CD4-positive, CD25-positive, alpha-beta regulatory T cell (primary cell): ENCODE data around the gene SLC7A4. TPM values are rescaled to one million over a fixed set of nuclear protein-coding genes. Genes with fewer than 3 reads are reported as not detected.

Experiments
- ATAC-seq, 2 donors: fragments of 150-1000 bp; cut with Tn5 transposase; one replicate each; pipeline ENCODE4 v1.10.0; 2021; ENCODE audit warnings: low read depth in 2 of 2, moderate number of reproducible peaks in 2 of 2, moderate library complexity in 1 of 2
- DNase-seq, 3 donors: peaks; one replicate each; pipeline versions ENCODE4 v3.0.0 to v3.0.0-alpha.2; 2012 to 2022; ENCODE audit warnings: mixed read lengths in 1 of 3
- H3K27ac ChIP-seq: one replicate; pipeline ENCODE4 v1.7.0; 2013; ENCODE audit warnings: mild to moderate bottlenecking, low read length; ENCODE audit not compliant: insufficient read depth, poor library complexity, severe bottlenecking
- H3K27me3 ChIP-seq: one replicate; pipeline ENCODE4 v1.7.0; 2013; ENCODE audit warnings: low read length; ENCODE audit not compliant: control insufficient read depth, insufficient read depth
- H3K36me3 ChIP-seq: one replicate; pipeline ENCODE4 v1.7.0; 2013; ENCODE audit warnings: mild to moderate bottlenecking, low read length, moderate library complexity; ENCODE audit not compliant: control insufficient read depth, insufficient read depth
- H3K4me1 ChIP-seq: 2 replicates; pipeline ENCODE4 v1.7.0; 2013; ENCODE audit warnings: mild to moderate bottlenecking, low read length; ENCODE audit not compliant: insufficient read depth, control insufficient read depth, poor library complexity, severe bottlenecking
- H3K4me3 ChIP-seq: one replicate; pipeline ENCODE4 v1.7.0; 2013; ENCODE audit warnings: low read depth, mild to moderate bottlenecking, low read length, moderate library complexity
- H3K9me3 ChIP-seq, 2 experiments: 1 replicate in 1 of 2; 2 replicates in 1 of 2; pipeline ENCODE4 v1.7.0; 2013; ENCODE audit warnings: low read length in 2 of 2, mild to moderate bottlenecking in 1 of 2, moderate library complexity in 1 of 2; ENCODE audit not compliant: control insufficient read depth in 2 of 2
- H3K27ac Mint-ChIP-seq, 3 donors: one replicate each; pipeline ENCODE4 v1.8.0; 2020 to 2022; ENCODE audit warnings: mild to moderate bottlenecking in 3 of 3, mixed read lengths in 3 of 3, moderate library complexity in 2 of 3
- H3K27me3 Mint-ChIP-seq: one replicate; pipeline ENCODE4 v1.8.0; 2022; ENCODE audit warnings: mild to moderate bottlenecking, mixed read lengths
- H3K36me3 Mint-ChIP-seq: one replicate; pipeline ENCODE4 v1.8.0; 2020; ENCODE audit warnings: mixed read lengths
- H3K4me1 Mint-ChIP-seq, 4 donors: one replicate each; pipeline ENCODE4 v1.8.0; 2020 to 2022; ENCODE audit warnings: mixed read lengths in 4 of 4, mild to moderate bottlenecking in 1 of 4
- H3K4me3 Mint-ChIP-seq, 4 donors: one replicate each; pipeline ENCODE4 v1.8.0; 2020 to 2022; ENCODE audit warnings: mild to moderate bottlenecking in 4 of 4, mixed read lengths in 4 of 4, moderate library complexity in 3 of 4
- H3K9me3 Mint-ChIP-seq, 7 donors: one replicate each; pipeline ENCODE4 v1.8.0; 2020 to 2022; ENCODE audit warnings: mixed read lengths in 7 of 7, mild to moderate bottlenecking in 3 of 7, moderate library complexity in 2 of 7
- polyA plus RNA-seq, 4 donors: library from polyadenylated mRNA; unstranded; fragments of 300-500 nt; fragmentation: Illumina TruSeq; gene quantifications; one replicate each; pipeline ENCODE4 v1.2.3, GENCODE V29; 2021
- total RNA-seq: library from RNA; stranded (reverse); gene quantifications from one replicate; pipeline ENCODE4 v1.2.3, GENCODE V29; 2022

SLC7A4 gene
- total RNA-seq (not detected), polyA plus RNA-seq (under 1 TPM in 1 of 4 donors, not detected in 3; 0.09 TPM)

- H3K4me3 Mint-ChIP-seq, result peak within 1 kb of the TSS in 1 of 4 donors; percentile 43
- H3K27me3 Mint-ChIP-seq, result peaks cover 46% of the 10 kb centered on the region
- no peak within 1 kb of the TSS for H3K4me3 ChIP-seq
- no peak for DNase-seq
- peaks cover 6% of the 10 kb centered on the region for H3K27me3 ChIP-seq
- no peaks in the 10 kb centered on the region for H3K9me3 ChIP-seq
- ATAC-seq, result no peak
- no peak within 1 kb of the TSS for H3K27ac ChIP-seq
- H3K36me3 Mint-ChIP-seq, result no peaks in the 10 kb centered on the region
- no peaks in the 10 kb centered on the region for H3K36me3 ChIP-seq
- peaks cover 0 to 5% (median 0%) of the 10 kb centered on the region in 4 donors for H3K4me1 Mint-ChIP-seq
- H3K4me1 ChIP-seq, result no peaks in the 10 kb centered on the region
- no peak within 1 kb of the TSS for H3K27ac Mint-ChIP-seq
- no peaks in the 10 kb centered on the region for H3K9me3 Mint-ChIP-seq
These were observed at the start of gene SLC7A4 for GRCh38 chr22:21032037-21032867. TSS of gene SLC7A4 (minus strand) at chr22:21032561. CDS start at chr22:21031812, 749 bp downstream.

GRCh38 chr22:21080435-21081137, 48.2 kb upstream of the SLC7A4 start:
- Mint-ChIP-seq H3K36me3 (no peaks in the 10 kb centered on the region), H3K27me3 (peaks cover 5% of the 10 kb centered on the region), H3K4me3 (no peak overlapping the region), H3K4me1 (no peaks in the 10 kb centered on the region), H3K9me3 (peaks cover 0 to 2% (median 0%) of the 10 kb centered on the region in 7 donors), H3K27ac (no peak overlapping the region)
- no peaks in the 10 kb centered on the region for H3K36me3 ChIP-seq
- DNase-seq, result no peak
- H3K9me3 ChIP-seq, result no peaks in the 10 kb centered on the region
- ATAC-seq, result no peak
- H3K4me3 ChIP-seq, result no peak overlapping the region
- no peak overlapping the region for H3K27ac ChIP-seq
- H3K27me3 ChIP-seq, result peaks cover 3% of the 10 kb centered on the region
- H3K4me1 ChIP-seq, result no peaks in the 10 kb centered on the region

GRCh38 chr22:21079493-21079892, 47.1 kb upstream of the SLC7A4 start:
- no peaks in the 10 kb centered on the region for H3K36me3 ChIP-seq
- Mint-ChIP-seq H3K36me3 (no peaks in the 10 kb centered on the region), H3K9me3 (no peaks in the 10 kb centered on the region), H3K4me1 (no peaks in the 10 kb centered on the region), H3K4me3 (no peak overlapping the region), H3K27ac (no peak overlapping the region), H3K27me3 (peaks cover 5% of the 10 kb centered on the region)
- peaks cover 3% of the 10 kb centered on the region for H3K27me3 ChIP-seq
- no peaks in the 10 kb centered on the region for H3K9me3 ChIP-seq
- no peak for ATAC-seq
- H3K4me3 ChIP-seq, result no peak overlapping the region
- no peak for DNase-seq
- no peaks in the 10 kb centered on the region for H3K4me1 ChIP-seq
- H3K27ac ChIP-seq, result no peak overlapping the region

GRCh38 chr22:21078916-21079315, 46.6 kb upstream of the SLC7A4 start:
- no peak for DNase-seq
- Histone ChIP-seq H3K4me1 (no peaks in the 10 kb centered on the region), H3K4me3 (no peak overlapping the region), H3K9me3 (no peaks in the 10 kb centered on the region), H3K27me3 (no peaks in the 10 kb centered on the region), H3K27ac (no peak overlapping the region), H3K36me3 (no peaks in the 10 kb centered on the region)
- no peaks in the 10 kb centered on the region for H3K9me3 Mint-ChIP-seq
- no peaks in the 10 kb centered on the region for H3K36me3 Mint-ChIP-seq
- H3K4me1 Mint-ChIP-seq, result no peaks in the 10 kb centered on the region
- no peak overlapping the region for H3K27ac Mint-ChIP-seq
- no peak overlapping the region for H3K4me3 Mint-ChIP-seq
- peaks cover 5% of the 10 kb centered on the region for H3K27me3 Mint-ChIP-seq
- ATAC-seq, result no peak

- no peaks in the 10 kb centered on the region for H3K27me3 ChIP-seq
- no peaks in the 10 kb centered on the region for H3K36me3 Mint-ChIP-seq
- H3K9me3 Mint-ChIP-seq, result peaks cover 0 to 2% (median 0%) of the 10 kb centered on the region in 7 donors
- H3K27ac Mint-ChIP-seq, result no peak overlapping the region
- no peak for ATAC-seq
- no peak overlapping the region for H3K27ac ChIP-seq
- DNase-seq, result no peak
- H3K4me1 ChIP-seq, result no peaks in the 10 kb centered on the region
- H3K36me3 ChIP-seq, result no peaks in the 10 kb centered on the region
- H3K4me3 ChIP-seq, result no peak overlapping the region
- no peaks in the 10 kb centered on the region for H3K9me3 ChIP-seq
- H3K4me3 Mint-ChIP-seq, result peak overlapping the region in 1 of 4 donors; percentile 76
- no peaks in the 10 kb centered on the region for H3K4me1 Mint-ChIP-seq
- H3K27me3 Mint-ChIP-seq, result peaks cover 5% of the 10 kb centered on the region
These were observed 45.6 kb upstream of the SLC7A4 start for GRCh38 chr22:21077884-21078508.

GRCh38 chr22:21076912-21077625, 44.7 kb upstream of the SLC7A4 start:
- Mint-ChIP-seq H3K36me3 (no peaks in the 10 kb centered on the region), H3K4me1 (no peaks in the 10 kb centered on the region), H3K9me3 (peaks cover 0 to 2% (median 0%) of the 10 kb centered on the region in 7 donors), H3K4me3 (no peak overlapping the region), H3K27me3 (peaks cover 5% of the 10 kb centered on the region), H3K27ac (no peak overlapping the region)
- H3K4me3 ChIP-seq, result no peak overlapping the region
- H3K27me3 ChIP-seq, result no peaks in the 10 kb centered on the region
- DNase-seq (no peak), ATAC-seq (no peak)
- no peaks in the 10 kb centered on the region for H3K4me1 ChIP-seq
- H3K36me3 ChIP-seq, result no peaks in the 10 kb centered on the region
- H3K27ac ChIP-seq, result no peak overlapping the region
- no peaks in the 10 kb centered on the region for H3K9me3 ChIP-seq

- Histone ChIP-seq H3K4me3 (no peak overlapping the region), H3K27me3 (no peaks in the 10 kb centered on the region), H3K27ac (no peak overlapping the region), H3K9me3 (no peaks in the 10 kb centered on the region), H3K36me3 (no peaks in the 10 kb centered on the region), H3K4me1 (no peaks in the 10 kb centered on the region)
- ATAC-seq (no peak), DNase-seq (no peak)
- no peaks in the 10 kb centered on the region for H3K4me1 Mint-ChIP-seq
- H3K9me3 Mint-ChIP-seq, result peaks cover 0 to 2% (median 0%) of the 10 kb centered on the region in 7 donors
- H3K27me3 Mint-ChIP-seq, result peaks cover 5% of the 10 kb centered on the region
- no peak overlapping the region for H3K4me3 Mint-ChIP-seq
- H3K27ac Mint-ChIP-seq, result no peak overlapping the region
- H3K36me3 Mint-ChIP-seq, result no peaks in the 10 kb centered on the region
These were observed 43.3 kb upstream of the SLC7A4 start for GRCh38 chr22:21075516-21076138.
